Measurements from ENCODE around the gene USP10. TPM values are rescaled to one million over a fixed set of nuclear protein-coding genes. Genes with fewer than 3 reads are reported as not detected.

Gene USP10
- total and polyA plus RNA-seq, 2 donors (not counting 1 experiment from before 2014, with no cell fraction given) = 48.6 to 59.1 TPM

GRCh38 chr16:84769416-84769815 lies 69.6 kb downstream of the USP10 start:
- Histone ChIP-seq H3K36me3 (ENCODE audit: control insufficient read depth, insufficient read depth, low read length) (peaks cover 19% of the 10 kb centered on the region), H3K27ac (ENCODE audit: insufficient read depth, low read length) (no peak overlapping the region), H3K4me3 (replicated peaks in 1 of 4; ENCODE audit: control extremely low read depth in 1 of 4, insufficient read depth in 1 of 4, low read depth in 3 of 4, low read length in 4 of 4) (no peak overlapping the region), H3K9ac (ENCODE audit: insufficient read depth, low read length) (no peak overlapping the region), H4K20me1 (ENCODE audit: control insufficient read depth, extremely low read depth, insufficient read depth, low read length) (no peaks in the 10 kb centered on the region), H3K4me1 (ENCODE audit: control insufficient read depth, extremely low read depth, insufficient read depth, low read length) (no peaks in the 10 kb centered on the region), H3K79me2 (ENCODE audit: control insufficient read depth, insufficient read depth, low read length) (no peaks in the 10 kb centered on the region), H2AFZ (ENCODE audit: low read length) (no peak overlapping the region), H3K9me3 (ENCODE audit: control insufficient read depth, insufficient read depth, low read depth, low read length) (no peaks in the 10 kb centered on the region), H3K27me3 (ENCODE audit: control insufficient read depth, insufficient read depth, low read length) (no peaks in the 10 kb centered on the region), H3K4me2 (ENCODE audit: extremely low read depth, insufficient read depth, low read length) (no peak overlapping the region)
- no peak for DNase-seq (ENCODE audit: low read depth in 2 of 2)
- TF ChIP-seq, protein P1, sequence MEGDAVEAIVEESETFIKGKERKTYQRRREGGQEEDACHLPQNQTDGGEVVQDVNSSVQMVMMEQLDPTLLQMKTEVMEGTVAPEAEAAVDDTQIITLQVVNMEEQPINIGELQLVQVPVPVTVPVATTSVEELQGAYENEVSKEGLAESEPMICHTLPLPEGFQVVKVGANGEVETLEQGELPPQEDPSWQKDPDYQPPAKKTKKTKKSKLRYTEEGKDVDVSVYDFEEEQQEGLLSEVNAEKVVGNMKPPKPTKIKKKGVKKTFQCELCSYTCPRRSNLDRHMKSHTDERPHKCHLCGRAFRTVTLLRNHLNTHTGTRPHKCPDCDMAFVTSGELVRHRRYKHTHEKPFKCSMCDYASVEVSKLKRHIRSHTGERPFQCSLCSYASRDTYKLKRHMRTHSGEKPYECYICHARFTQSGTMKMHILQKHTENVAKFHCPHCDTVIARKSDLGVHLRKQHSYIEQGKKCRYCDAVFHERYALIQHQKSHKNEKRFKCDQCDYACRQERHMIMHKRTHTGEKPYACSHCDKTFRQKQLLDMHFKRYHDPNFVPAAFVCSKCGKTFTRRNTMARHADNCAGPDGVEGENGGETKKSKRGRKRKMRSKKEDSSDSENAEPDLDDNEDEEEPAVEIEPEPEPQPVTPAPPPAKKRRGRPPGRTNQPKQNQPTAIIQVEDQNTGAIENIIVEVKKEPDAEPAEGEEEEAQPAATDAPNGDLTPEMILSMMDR (conservative IDR thresholded peaks at IDR 0.05 in 1 of 2, IDR thresholded peaks at IDR 0.05 in 1 of 2; ENCODE audit: low read depth in 1 of 2, low read length in 2 of 2) = no peak
- no peak for TF ChIP-seq EZH2 (IDR thresholded peaks at IDR 0.05; ENCODE audit: low read length, missing control alignments)

GRCh38 chr16:84773312-84773711 lies 73.5 kb downstream of the USP10 start:
- H3K27ac ChIP-seq (ENCODE audit: insufficient read depth, low read length) = no peak overlapping the region
- H3K27me3 ChIP-seq (ENCODE audit: control insufficient read depth, insufficient read depth, low read length) = no peaks in the 10 kb centered on the region
- no peaks in the 10 kb centered on the region for H3K9me3 ChIP-seq (ENCODE audit: control insufficient read depth, insufficient read depth, low read depth, low read length)
- TF ChIP-seq, protein P1 (conservative IDR thresholded peaks at IDR 0.05 in 1 of 2, IDR thresholded peaks at IDR 0.05 in 1 of 2; ENCODE audit: low read depth in 1 of 2, low read length in 2 of 2) = no peak
- TF ChIP-seq EZH2 (IDR thresholded peaks at IDR 0.05; ENCODE audit: low read length, missing control alignments) = no peak
- H2AFZ ChIP-seq (ENCODE audit: low read length) = no peak overlapping the region
- H3K9ac ChIP-seq (ENCODE audit: insufficient read depth, low read length) = no peak overlapping the region
- H3K4me2 ChIP-seq (ENCODE audit: extremely low read depth, insufficient read depth, low read length) = no peak overlapping the region
- peaks cover 21% of the 10 kb centered on the region for H3K36me3 ChIP-seq (ENCODE audit: control insufficient read depth, insufficient read depth, low read length)
- H3K4me1 ChIP-seq (ENCODE audit: control insufficient read depth, extremely low read depth, insufficient read depth, low read length) = peaks cover 2% of the 10 kb centered on the region
- no peak for DNase-seq (ENCODE audit: low read depth in 2 of 2)
- H3K4me3 ChIP-seq (replicated peaks in 1 of 4; ENCODE audit: control extremely low read depth in 1 of 4, insufficient read depth in 1 of 4, low read depth in 3 of 4, low read length in 4 of 4) = no peak overlapping the region
- no peaks in the 10 kb centered on the region for H4K20me1 ChIP-seq (ENCODE audit: control insufficient read depth, extremely low read depth, insufficient read depth, low read length)
- no peaks in the 10 kb centered on the region for H3K79me2 ChIP-seq (ENCODE audit: control insufficient read depth, insufficient read depth, low read length)

DNA sequence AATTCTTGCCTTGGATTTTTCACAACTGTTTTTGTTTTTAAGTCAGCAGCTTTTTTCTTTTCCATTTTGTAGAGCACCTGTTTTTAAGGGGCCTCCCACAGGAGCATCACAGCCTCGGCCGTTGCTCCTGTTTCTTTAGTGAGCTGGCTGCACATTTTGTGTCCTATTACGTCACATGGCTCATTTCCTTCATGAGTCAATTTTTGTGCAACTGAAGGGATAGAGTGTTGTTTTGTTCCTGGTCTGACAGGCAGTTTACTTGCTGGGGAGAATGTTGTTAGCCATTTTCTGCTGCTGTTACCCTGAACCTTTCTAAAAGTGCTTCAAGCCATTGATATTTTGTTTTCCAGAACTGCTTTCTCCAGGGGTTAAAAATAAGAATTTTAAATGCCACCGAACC lies 75.0 kb downstream of the USP10 start:
- TF ChIP-seq, protein P1 (conservative IDR thresholded peaks at IDR 0.05 in 1 of 2, IDR thresholded peaks at IDR 0.05 in 1 of 2; ENCODE audit: low read depth in 1 of 2, low read length in 2 of 2) = no peak
- no peak for TF ChIP-seq EZH2 (IDR thresholded peaks at IDR 0.05; ENCODE audit: low read length, missing control alignments)
- no peak overlapping the region for H3K4me3 ChIP-seq (replicated peaks in 1 of 4; ENCODE audit: control extremely low read depth in 1 of 4, insufficient read depth in 1 of 4, low read depth in 3 of 4, low read length in 4 of 4)
- no peaks in the 10 kb centered on the region for H3K9me3 ChIP-seq (ENCODE audit: control insufficient read depth, insufficient read depth, low read depth, low read length)
- peak overlapping the region; percentile 71 for H3K27ac ChIP-seq (ENCODE audit: insufficient read depth, low read length)
- peak; percentile 79 to 95 for DNase-seq (ENCODE audit: low read depth in 2 of 2)
- H3K36me3 ChIP-seq (ENCODE audit: control insufficient read depth, insufficient read depth, low read length) = peaks cover 17% of the 10 kb centered on the region
- H2AFZ ChIP-seq (ENCODE audit: low read length) = no peak overlapping the region
- H3K9ac ChIP-seq (ENCODE audit: insufficient read depth, low read length) = no peak overlapping the region
- no peaks in the 10 kb centered on the region for H3K27me3 ChIP-seq (ENCODE audit: control insufficient read depth, insufficient read depth, low read length)
- H3K4me2 ChIP-seq (ENCODE audit: extremely low read depth, insufficient read depth, low read length) = no peak overlapping the region
- peaks cover 2% of the 10 kb centered on the region for H3K4me1 ChIP-seq (ENCODE audit: control insufficient read depth, extremely low read depth, insufficient read depth, low read length)
- H3K79me2 ChIP-seq (ENCODE audit: control insufficient read depth, insufficient read depth, low read length) = no peaks in the 10 kb centered on the region
- no peaks in the 10 kb centered on the region for H4K20me1 ChIP-seq (ENCODE audit: control insufficient read depth, extremely low read depth, insufficient read depth, low read length)
